Measurements from ENCODE around the gene RAD51AP2.

Gene RAD51AP2

DNA sequence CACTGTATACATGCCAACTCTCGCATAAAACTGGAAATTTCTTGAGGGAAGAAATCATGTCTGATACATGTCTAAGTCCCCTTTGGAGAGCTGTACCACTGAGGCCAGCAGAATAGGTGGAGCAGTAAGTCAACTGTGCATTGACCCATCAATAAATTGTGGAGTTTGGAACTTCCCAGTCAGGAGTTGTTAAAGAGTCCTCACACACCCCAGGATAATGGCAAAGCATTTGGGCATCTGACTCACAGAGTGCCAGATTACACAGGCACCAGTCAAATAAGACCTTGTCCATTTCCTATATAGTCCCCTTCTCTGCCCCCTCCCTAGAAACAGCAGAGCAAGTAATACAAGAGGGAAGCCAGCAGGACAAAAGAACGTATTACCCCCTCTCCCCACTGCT is 32.7 kb upstream of the RAD51AP2 start:
- no peaks in the 10 kb centered on the region for H3K4me1 ChIP-seq (ENCODE audit: insufficient read depth, low read length, severe bottlenecking)
- H3K4me2 ChIP-seq (ENCODE audit: low read length): no peak overlapping the region
- no peaks in the 10 kb centered on the region for H3K36me3 ChIP-seq (ENCODE audit: insufficient read depth, low read length)
- H3K9me3 ChIP-seq (ENCODE audit: low read length): no peaks in the 10 kb centered on the region
- no peak overlapping the region for H3K27ac ChIP-seq (ENCODE audit: low read depth, low read length, poor library complexity, severe bottlenecking)
- no peaks in the 10 kb centered on the region for H3K27me3 ChIP-seq (ENCODE audit: insufficient read depth, low read length)
- H3K9ac ChIP-seq (ENCODE audit: low read length): no peak overlapping the region
- no peaks in the 10 kb centered on the region for H3K9me2 ChIP-seq (ENCODE audit: low read depth, low read length)
- no peaks in the 10 kb centered on the region for H3F3A ChIP-seq (ENCODE audit: insufficient read depth, low read length)
- no peak overlapping the region for H2AFZ ChIP-seq (ENCODE audit: low read length)
- H3K79me2 ChIP-seq (ENCODE audit: insufficient read depth, low read length): no peaks in the 10 kb centered on the region
- H3K4me3 ChIP-seq (ENCODE audit: low read depth, low read length, poor library complexity, severe bottlenecking): no peak overlapping the region
- no peak for TF ChIP-seq EZH2 (IDR thresholded peaks at IDR 0.05; ENCODE audit: borderline replicate concordance, low read length)
- TF ChIP-seq, protein P1, sequence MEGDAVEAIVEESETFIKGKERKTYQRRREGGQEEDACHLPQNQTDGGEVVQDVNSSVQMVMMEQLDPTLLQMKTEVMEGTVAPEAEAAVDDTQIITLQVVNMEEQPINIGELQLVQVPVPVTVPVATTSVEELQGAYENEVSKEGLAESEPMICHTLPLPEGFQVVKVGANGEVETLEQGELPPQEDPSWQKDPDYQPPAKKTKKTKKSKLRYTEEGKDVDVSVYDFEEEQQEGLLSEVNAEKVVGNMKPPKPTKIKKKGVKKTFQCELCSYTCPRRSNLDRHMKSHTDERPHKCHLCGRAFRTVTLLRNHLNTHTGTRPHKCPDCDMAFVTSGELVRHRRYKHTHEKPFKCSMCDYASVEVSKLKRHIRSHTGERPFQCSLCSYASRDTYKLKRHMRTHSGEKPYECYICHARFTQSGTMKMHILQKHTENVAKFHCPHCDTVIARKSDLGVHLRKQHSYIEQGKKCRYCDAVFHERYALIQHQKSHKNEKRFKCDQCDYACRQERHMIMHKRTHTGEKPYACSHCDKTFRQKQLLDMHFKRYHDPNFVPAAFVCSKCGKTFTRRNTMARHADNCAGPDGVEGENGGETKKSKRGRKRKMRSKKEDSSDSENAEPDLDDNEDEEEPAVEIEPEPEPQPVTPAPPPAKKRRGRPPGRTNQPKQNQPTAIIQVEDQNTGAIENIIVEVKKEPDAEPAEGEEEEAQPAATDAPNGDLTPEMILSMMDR (IDR thresholded peaks at IDR 0.05; ENCODE audit: low read length): no peak
- no peaks in the 10 kb centered on the region for H4K20me1 ChIP-seq (ENCODE audit: insufficient read depth, low read length)

DNA sequence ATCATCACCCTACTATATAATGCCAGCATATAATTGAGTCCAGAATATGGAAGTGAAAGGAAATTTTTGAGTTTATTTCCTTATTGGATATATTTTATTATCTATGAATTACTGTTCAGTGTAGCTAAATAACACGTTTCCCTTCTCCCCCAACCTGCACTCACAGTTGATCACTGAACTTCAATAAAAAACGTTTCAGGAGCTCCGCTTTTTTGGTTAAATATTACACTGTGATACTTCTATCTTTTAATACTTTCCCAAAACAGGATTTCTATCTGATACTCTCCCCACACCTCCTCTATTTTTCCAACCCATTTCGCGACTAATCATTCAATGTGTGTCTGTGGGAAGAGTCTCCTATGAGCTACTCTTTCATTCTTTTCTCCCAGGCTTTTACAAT is 29.5 kb upstream of the RAD51AP2 start:
- Histone ChIP-seq H3K9me2 (ENCODE audit: low read depth, low read length) (no peaks in the 10 kb centered on the region), H3K9ac (ENCODE audit: low read length) (no peak overlapping the region), H3K36me3 (ENCODE audit: insufficient read depth, low read length) (no peaks in the 10 kb centered on the region), H3K4me3 (ENCODE audit: low read depth, low read length, poor library complexity, severe bottlenecking) (no peak overlapping the region), H4K20me1 (ENCODE audit: insufficient read depth, low read length) (no peaks in the 10 kb centered on the region), H3F3A (ENCODE audit: insufficient read depth, low read length) (no peaks in the 10 kb centered on the region), H2AFZ (ENCODE audit: low read length) (no peak overlapping the region), H3K27me3 (ENCODE audit: insufficient read depth, low read length) (no peaks in the 10 kb centered on the region), H3K9me3 (ENCODE audit: low read length) (no peaks in the 10 kb centered on the region), H3K4me2 (ENCODE audit: low read length) (no peak overlapping the region), H3K4me1 (ENCODE audit: insufficient read depth, low read length, severe bottlenecking) (no peaks in the 10 kb centered on the region), H3K79me2 (ENCODE audit: insufficient read depth, low read length) (no peaks in the 10 kb centered on the region), H3K27ac (ENCODE audit: low read depth, low read length, poor library complexity, severe bottlenecking) (no peak overlapping the region)
- TF ChIP-seq EZH2 (IDR thresholded peaks at IDR 0.05; ENCODE audit: borderline replicate concordance, low read length): no peak
- TF ChIP-seq, protein P1 (IDR thresholded peaks at IDR 0.05; ENCODE audit: low read length): no peak

DNA sequence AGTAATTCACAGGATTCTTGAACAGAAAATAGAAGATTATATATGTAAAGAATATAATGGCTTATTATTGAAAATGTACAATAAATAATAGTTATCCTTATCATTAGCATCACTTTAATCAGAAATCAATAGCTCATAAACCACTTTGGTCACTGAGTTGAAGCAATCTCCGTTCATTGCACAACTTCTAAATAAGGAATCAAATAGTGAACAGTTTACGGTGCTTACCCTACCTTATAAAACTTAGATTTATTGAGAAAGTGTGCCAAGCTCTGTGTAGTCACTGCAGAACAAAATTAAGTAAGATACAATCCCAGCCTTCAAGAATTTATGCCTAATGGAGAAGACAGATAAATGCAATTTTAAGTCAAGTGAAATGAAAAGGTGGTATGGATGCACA is 29.0 kb upstream of the RAD51AP2 start:
- H3F3A ChIP-seq (ENCODE audit: insufficient read depth, low read length): no peaks in the 10 kb centered on the region
- H3K27me3 ChIP-seq (ENCODE audit: insufficient read depth, low read length): no peaks in the 10 kb centered on the region
- no peaks in the 10 kb centered on the region for H4K20me1 ChIP-seq (ENCODE audit: insufficient read depth, low read length)
- no peak overlapping the region for H2AFZ ChIP-seq (ENCODE audit: low read length)
- no peaks in the 10 kb centered on the region for H3K4me1 ChIP-seq (ENCODE audit: insufficient read depth, low read length, severe bottlenecking)
- H3K79me2 ChIP-seq (ENCODE audit: insufficient read depth, low read length): no peaks in the 10 kb centered on the region
- H3K4me2 ChIP-seq (ENCODE audit: low read length): no peak overlapping the region
- no peaks in the 10 kb centered on the region for H3K9me2 ChIP-seq (ENCODE audit: low read depth, low read length)
- no peak overlapping the region for H3K9ac ChIP-seq (ENCODE audit: low read length)
- H3K4me3 ChIP-seq (ENCODE audit: low read depth, low read length, poor library complexity, severe bottlenecking): no peak overlapping the region
- no peak for TF ChIP-seq EZH2 (IDR thresholded peaks at IDR 0.05; ENCODE audit: borderline replicate concordance, low read length)
- TF ChIP-seq, protein P1 (IDR thresholded peaks at IDR 0.05; ENCODE audit: low read length): no peak
- no peaks in the 10 kb centered on the region for H3K9me3 ChIP-seq (ENCODE audit: low read length)
- no peaks in the 10 kb centered on the region for H3K36me3 ChIP-seq (ENCODE audit: insufficient read depth, low read length)
- H3K27ac ChIP-seq (ENCODE audit: low read depth, low read length, poor library complexity, severe bottlenecking): no peak overlapping the region
